Stimulated activated CD4-positive, alpha-beta T cell treated with anti-CD3 and anti-CD28 coated beads, Interleukin-12 subunit alpha, Interleukin-12 subunit beta, amount 100 ng/mL, for 48 hours (primary cell): ENCODE results near the gene CNTN6.

Experiments used
- DNase-seq, 3 donors: peaks; one replicate each; pipeline ENCODE4 v3.0.0-alpha.2; 2020; ENCODE audit warnings: low read depth in 2 of 3, low spot score in 1 of 3

CNTN6 gene

GRCh38 chr3:1171320-1171719, 78.5 kb downstream of the CNTN6 start:
- DNase-seq = no peak

DNA sequence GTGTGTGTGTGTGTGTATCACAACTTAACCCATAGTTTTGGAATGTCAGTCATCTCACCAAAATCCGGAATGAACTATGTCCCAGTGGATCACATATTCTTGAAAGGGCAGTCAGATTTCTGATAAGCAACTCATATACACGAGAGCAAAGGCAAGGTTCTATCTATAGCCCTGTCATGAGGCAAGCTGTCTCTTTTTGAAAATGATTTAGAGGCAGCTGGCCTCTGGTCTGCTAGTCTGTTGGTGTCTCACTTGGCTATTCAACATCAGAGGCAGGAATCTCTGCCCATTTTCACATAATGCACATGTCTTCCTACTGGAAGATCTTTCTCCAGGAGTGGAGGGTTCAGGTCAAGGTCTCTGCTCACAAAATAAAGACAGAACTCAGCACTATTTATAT, 79.8 kb downstream of the CNTN6 start:
- DNase-seq = no peak

- DNase-seq = no peak
Observed at GRCh38 chr3:1179146-1179545, 86.3 kb downstream of the CNTN6 start.

- DNase-seq = no peak
Observed at GRCh38 chr3:1183320-1184048, 90.7 kb downstream of the CNTN6 start.

- DNase-seq = no peak
Observed at GRCh38 chr3:1190569-1190968, 97.7 kb downstream of the CNTN6 start.

DNA sequence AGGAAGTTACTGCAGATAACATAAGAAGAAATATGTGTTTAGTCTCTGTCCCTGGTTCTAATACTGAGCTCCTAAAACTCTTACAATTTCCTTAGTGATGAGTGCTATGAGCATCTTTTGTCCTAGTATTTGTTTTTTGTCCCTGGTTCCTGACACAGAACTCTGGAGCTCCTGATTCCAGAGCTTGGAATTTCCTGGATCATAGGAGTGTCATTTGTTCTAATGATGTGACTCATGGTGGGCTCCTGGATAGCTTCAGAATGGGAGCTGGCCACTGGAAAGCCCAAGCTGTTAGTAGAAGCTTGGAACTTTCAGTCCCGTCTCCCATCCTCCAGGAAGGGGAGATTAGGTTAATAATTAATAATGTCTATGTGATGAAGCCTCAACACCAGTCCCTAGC, 98.2 kb downstream of the CNTN6 start:
- DNase-seq = no peak

GRCh38 chr3:1195947-1196346, 103.1 kb downstream of the CNTN6 start:
- no peak for DNase-seq

GRCh38 chr3:1197051-1197450, 104.2 kb downstream of the CNTN6 start:
- no peak for DNase-seq

DNA sequence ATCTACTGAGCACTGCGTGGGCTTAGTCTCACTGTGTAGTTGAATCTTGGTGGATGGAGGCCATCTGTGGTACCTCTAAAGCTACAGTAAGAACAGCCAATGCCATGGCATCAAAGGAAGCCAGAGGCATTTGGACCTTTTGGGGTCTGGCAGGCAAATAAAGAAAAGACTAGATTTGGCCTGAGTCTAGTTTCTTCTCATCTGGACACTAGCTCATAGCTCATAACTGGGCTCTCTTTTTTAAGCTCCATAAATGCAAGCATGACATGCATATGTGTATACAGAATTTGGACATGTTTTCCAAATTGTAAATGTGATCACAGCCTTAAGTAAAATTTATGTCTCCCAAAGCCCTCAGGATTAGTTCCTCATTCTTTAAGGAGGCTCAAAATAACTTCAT, 107.5 kb downstream of the CNTN6 start:
- DNase-seq = no peak

DNA sequence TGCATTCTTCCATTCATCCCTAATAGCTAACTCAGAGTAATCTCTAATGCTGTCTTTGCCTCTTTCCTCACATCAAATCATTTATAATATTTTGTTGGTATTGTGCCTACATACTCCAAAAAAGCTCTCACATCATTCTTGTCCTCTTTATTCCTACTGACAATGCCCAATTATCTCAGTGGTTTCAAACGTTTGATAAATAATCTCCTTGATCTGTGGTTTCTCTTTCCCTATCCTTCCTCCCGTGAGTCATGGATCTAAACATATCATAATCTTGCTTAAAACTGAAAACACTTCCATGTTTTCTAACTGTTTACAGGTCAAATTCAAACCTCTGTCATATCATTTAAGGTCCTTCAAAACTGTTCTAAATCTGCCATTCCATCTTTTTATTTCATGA, 115.1 kb downstream of the CNTN6 start:
- no peak for DNase-seq

- no peak for DNase-seq
Observed at GRCh38 chr3:1214933-1215332, 122.1 kb downstream of the CNTN6 start.

GRCh38 chr3:1216856-1217255, 124.0 kb downstream of the CNTN6 start:
- DNase-seq = no peak

DNA sequence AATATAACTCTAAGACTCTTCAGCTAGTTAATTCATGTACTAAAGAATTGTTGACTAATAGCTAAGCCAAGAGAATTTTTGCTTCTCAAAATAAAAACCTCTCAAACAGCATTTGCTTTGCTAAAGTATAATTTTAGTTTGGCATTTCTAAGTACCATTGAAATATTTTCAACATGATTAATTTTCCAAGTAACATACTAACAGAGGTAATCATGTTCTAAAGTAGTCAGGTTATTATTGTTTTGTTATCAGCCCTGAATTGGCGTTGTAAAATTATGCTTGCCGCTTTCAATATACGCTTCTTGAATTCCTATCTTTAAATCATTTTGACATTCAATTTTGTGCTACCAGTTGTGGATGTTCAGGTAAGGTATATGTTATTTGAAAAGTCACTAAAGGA, 134.3 kb downstream of the CNTN6 start:
- no peak for DNase-seq

DNA sequence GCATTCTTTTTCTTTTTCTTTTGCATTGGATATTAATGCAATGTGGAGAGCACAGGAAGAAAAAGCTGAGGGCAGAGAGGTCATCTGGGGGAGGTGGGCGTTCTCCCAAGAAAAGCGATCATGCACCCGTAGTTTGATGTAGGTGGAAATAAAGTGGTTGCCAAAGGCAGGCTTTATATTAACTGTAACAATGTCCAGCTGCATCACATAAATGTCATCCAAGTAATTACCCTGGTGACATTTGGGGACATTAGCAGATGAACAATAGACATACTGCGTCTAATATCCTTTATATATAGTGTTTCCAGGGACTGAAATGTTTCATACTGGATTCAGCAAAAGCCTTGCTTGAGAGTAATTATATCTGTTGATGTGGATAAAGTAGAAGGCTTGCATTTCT, 135.5 kb downstream of the CNTN6 start:
- no peak for DNase-seq

- DNase-seq = no peak
Observed at GRCh38 chr3:1230920-1231319, 138.1 kb downstream of the CNTN6 start.

GRCh38 chr3:1232276-1232675, 139.5 kb downstream of the CNTN6 start:
- DNase-seq = no peak

GRCh38 chr3:1235526-1236120, 142.8 kb downstream of the CNTN6 start:
- DNase-seq = no peak

DNA sequence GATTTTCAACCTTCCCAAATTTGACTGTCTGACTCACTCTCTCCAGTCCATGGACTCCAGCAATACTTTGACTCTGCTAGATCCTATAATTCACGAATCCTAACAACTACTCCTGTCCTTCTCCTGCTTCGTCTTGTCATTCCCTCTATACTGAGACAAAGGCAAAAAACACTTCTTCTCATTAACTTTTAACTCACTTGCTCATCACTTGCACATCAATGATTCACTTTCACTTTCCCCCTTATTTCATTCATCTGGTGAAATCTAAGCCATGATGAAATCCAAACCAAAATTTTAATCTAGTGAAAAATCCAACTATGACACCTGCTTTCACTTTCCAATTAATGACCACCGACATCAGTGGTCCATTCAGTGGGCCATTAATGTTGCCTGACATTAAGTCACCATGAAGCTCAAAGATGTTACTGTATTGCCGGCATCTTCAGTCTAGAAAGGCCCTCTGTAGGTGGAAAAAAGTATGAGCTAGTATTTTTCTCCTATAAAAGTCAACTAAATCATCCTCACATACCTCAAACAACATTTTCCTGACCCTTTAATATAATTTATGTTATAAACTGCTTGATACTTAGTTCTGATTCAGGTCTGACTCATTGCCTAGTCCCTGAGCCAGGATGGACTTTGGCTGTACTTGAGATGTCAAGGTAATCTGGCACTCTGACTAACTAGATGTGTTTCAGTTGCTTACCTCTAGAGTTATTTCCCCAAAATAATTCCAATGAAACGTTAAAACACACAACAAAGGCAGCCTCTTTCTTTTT, 158.6 kb downstream of the CNTN6 start:
- no peak for DNase-seq

GRCh38 chr3:1252061-1252430, 159.2 kb downstream of the CNTN6 start:
- DNase-seq = no peak

- no peak for DNase-seq
Observed at GRCh38 chr3:1262246-1262645, 169.4 kb downstream of the CNTN6 start.

- no peak for DNase-seq
Observed at GRCh38 chr3:1263121-1263520, 170.3 kb downstream of the CNTN6 start.

DNA sequence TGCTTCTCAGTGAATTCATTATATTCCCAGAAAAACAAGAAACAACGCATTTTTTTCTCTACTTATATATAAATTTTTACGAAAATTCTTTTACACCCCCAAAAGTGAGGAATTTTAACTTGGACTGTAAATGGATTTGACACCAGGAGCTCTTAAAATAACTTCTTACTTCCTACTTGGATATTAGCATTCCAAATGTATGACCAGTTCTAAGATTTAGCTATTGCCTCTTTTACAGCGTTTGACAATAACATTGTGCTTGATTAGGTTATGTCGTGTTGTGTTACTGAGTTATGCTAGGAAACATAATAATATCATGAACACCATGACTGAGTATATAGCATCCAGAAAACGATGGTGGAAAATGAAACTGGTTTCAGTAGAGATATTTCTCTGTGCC, 177.0 kb downstream of the CNTN6 start:
- DNase-seq = no peak
